Upper lobe of left lung (tissue), 4 donors: Measurements from ENCODE around the gene RXRB.

ENCODE experiments used
- EP300 ChIP-seq, 4 donors: sonication (generic); formaldehyde crosslinking; IDR thresholded peaks; one replicate each; pipeline ENCODE4 v1.5.1; 2017; ENCODE audit warnings: antibody characterized with exemption in 4 of 4, control low read depth in 2 of 4
- POLR2A ChIP-seq, 4 donors: fragments of 450-650 bp; IDR thresholded peaks; one replicate each; pipeline ENCODE4 v1.5.1; 2016 to 2017; ENCODE audit warnings: antibody characterized with exemption in 4 of 4, mild to moderate bottlenecking in 2 of 4
- POLR2AphosphoS5 ChIP-seq, 2 donors: sonication (generic); formaldehyde crosslinking; IDR thresholded peaks; one replicate each; pipeline ENCODE4 v1.5.1; 2017; ENCODE audit warnings: antibody characterized with exemption in 2 of 2
- TF ChIP-seq, protein P1 (sequence below), 6 experiments: fragments of 450-650 bp in 4 of 6; fragments of 200-600 bp in 2 of 6; sonication (generic) in 2 of 6; IDR thresholded peaks; one replicate each; pipeline ENCODE4 v1.5.1; 2016 to 2019; ENCODE audit warnings: antibody characterized with exemption in 6 of 6

DNA sequence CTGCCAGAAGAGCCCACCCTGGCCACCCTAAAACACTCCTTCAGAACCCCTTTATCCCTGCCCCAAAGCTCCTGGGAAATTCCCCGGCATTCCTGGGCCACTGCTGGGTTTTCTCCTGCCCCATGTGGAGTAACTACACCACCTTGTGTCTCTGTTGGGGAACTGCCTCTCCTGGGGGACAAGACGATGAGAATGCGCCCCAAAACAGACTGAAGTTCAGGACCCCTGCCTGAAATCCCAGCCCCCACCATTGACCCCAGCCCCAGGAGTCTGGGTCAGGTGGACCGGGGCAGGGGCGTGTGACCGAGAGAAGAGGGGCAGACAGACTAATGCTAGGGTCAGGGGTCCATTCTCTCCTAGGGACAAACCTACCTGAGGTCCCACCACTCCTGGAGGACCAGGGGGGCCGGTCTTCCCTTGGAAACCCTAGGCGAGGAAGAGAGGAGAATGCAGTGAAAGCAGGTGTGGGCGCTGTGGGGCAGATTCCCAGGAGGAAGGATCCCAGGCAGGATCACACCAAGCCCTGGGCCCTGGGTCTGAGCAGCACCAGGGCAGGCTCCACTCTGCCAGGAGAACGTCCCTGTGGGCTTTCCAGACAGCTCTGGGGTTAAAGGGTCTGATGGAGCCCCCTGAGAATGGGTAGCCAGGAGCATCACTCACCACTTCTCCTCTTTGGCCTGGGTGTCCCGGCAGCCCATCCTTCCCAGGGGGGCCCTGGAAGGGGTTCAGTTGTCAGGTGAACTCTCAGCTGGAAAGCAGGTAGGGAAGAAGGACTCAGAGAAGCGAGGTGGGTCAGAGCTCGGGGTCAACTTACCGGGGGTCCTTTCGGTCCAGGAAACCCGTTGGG is 27.6 kb downstream of the RXRB start:
- TF ChIP-seq, protein P1, sequence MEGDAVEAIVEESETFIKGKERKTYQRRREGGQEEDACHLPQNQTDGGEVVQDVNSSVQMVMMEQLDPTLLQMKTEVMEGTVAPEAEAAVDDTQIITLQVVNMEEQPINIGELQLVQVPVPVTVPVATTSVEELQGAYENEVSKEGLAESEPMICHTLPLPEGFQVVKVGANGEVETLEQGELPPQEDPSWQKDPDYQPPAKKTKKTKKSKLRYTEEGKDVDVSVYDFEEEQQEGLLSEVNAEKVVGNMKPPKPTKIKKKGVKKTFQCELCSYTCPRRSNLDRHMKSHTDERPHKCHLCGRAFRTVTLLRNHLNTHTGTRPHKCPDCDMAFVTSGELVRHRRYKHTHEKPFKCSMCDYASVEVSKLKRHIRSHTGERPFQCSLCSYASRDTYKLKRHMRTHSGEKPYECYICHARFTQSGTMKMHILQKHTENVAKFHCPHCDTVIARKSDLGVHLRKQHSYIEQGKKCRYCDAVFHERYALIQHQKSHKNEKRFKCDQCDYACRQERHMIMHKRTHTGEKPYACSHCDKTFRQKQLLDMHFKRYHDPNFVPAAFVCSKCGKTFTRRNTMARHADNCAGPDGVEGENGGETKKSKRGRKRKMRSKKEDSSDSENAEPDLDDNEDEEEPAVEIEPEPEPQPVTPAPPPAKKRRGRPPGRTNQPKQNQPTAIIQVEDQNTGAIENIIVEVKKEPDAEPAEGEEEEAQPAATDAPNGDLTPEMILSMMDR (IDR thresholded peaks at IDR 0.05) = peak in 5 of 6 experiments; percentile 33 to 51 (median 45)
- TF ChIP-seq EP300 (IDR thresholded peaks at IDR 0.05) = no peak
- TF ChIP-seq POLR2A (IDR thresholded peaks at IDR 0.05) = no peak
- TF ChIP-seq POLR2AphosphoS5 (IDR thresholded peaks at IDR 0.05) = no peak
